Gastrocnemius medialis (tissue), 4 donors: ENCODE measurements around the gene EPS8.

ENCODE experiments used
- CTCF ChIP-seq, 5 experiments: fragments of 450-650 bp in 3 of 5; fragments of 200-600 bp in 2 of 5; sonication (generic) in 2 of 5; IDR thresholded peaks in 4 of 5; conservative IDR thresholded peaks in 1 of 5; 1 replicate in 4 of 5; 2 replicates in 1 of 5; pipeline ENCODE4 v1.5.1; 2016 to 2019; ENCODE audit warnings: antibody characterized with exemption in 5 of 5, mild to moderate bottlenecking in 3 of 5, moderate library complexity in 3 of 5
- POLR2A ChIP-seq, 2 donors: fragments of 450-650 bp; IDR thresholded peaks; one replicate each; pipeline ENCODE4 v1.6.1; 2017; ENCODE audit warnings: antibody characterized with exemption in 2 of 2, mild to moderate bottlenecking in 2 of 2, moderate library complexity in 2 of 2

GRCh38 chr12:15837141-15837790 is 48.1 kb upstream of the EPS8 start:
- TF ChIP-seq POLR2A (IDR thresholded peaks at IDR 0.05) (no peak), CTCF (IDR thresholded peaks at IDR 0.05 in 4 of 5, conservative IDR thresholded peaks at IDR 0.05 in 1 of 5) (no peak)
